GM23338 (cell line): ENCODE results near the gene SNAPC3. TPM values are rescaled to one million over a fixed set of nuclear protein-coding genes. Genes with fewer than 3 reads are reported as not detected.

Source experiments
- ATAC-seq: fragments of 200-7000 bp; cut with Tn5 transposase; 3 replicates; pipeline ENCODE4 v1.9.1; 2020
- DNase-seq: peaks from one replicate; pipeline ENCODE4 v3.0.0-alpha.2; 2015; ENCODE audit warnings: low spot score
- H2AFZ ChIP-seq: fragments of 200-600 bp; sonication (generic); 2 replicates; pipeline ENCODE4 v1.8.0; 2016; ENCODE audit warnings: antibody characterized with exemption, mild to moderate bottlenecking, moderate library complexity
- H3F3A ChIP-seq: fragments of 200-600 bp; sonication (generic); replicated peaks from 2 replicates; pipeline ENCODE4 v1.8.0; 2017; ENCODE audit warnings: antibody characterized with exemption, mixed run types, low read depth
- H3K27ac ChIP-seq: fragments of 200-600 bp; sonication (generic); 2 replicates; pipeline ENCODE4 v1.6.1; 2016; ENCODE audit warnings: low read depth
- H3K27me3 ChIP-seq: fragments of 200-600 bp; sonication (generic); 2 replicates; pipeline ENCODE4 v1.8.0; 2016; ENCODE audit warnings: mild to moderate bottlenecking, mixed run types, moderate library complexity; ENCODE audit not compliant: insufficient read depth
- H3K36me3 ChIP-seq: fragments of 200-600 bp; sonication (generic); 2 replicates; pipeline ENCODE4 v1.8.0; 2016; ENCODE audit warnings: mild to moderate bottlenecking; ENCODE audit not compliant: insufficient read depth
- H3K4me1 ChIP-seq: fragments of 200-600 bp; sonication (generic); 2 replicates; pipeline ENCODE4 v1.8.0; 2016; ENCODE audit warnings: mild to moderate bottlenecking, moderate library complexity; ENCODE audit not compliant: insufficient read depth
- H3K4me2 ChIP-seq: fragments of 200-600 bp; sonication (generic); 2 replicates; pipeline ENCODE4 v1.7.1; 2017; ENCODE audit warnings: mixed run types
- H3K4me3 ChIP-seq: fragments of 200-600 bp; sonication (generic); 2 replicates; pipeline ENCODE4 v1.6.1; 2016; ENCODE audit warnings: mixed run types
- H3K79me2 ChIP-seq: fragments of 200-600 bp; sonication (generic); replicated peaks from 2 replicates; pipeline ENCODE4 v1.8.0; 2017; ENCODE audit warnings: mild to moderate bottlenecking; ENCODE audit not compliant: insufficient read depth
- H3K9me2 ChIP-seq: fragments of 200-600 bp; sonication (generic); 2 replicates; pipeline ENCODE4 v1.8.0; 2017; ENCODE audit not compliant: insufficient read depth
- H4K20me1 ChIP-seq: fragments of 200-600 bp; sonication (generic); replicated peaks from 2 replicates; pipeline ENCODE4 v1.8.0; 2017; ENCODE audit warnings: mild to moderate bottlenecking; ENCODE audit not compliant: insufficient read depth
- H3K27ac Mint-ChIP-seq: 2 replicates; pipeline ENCODE4 v1.8.0; 2020; ENCODE audit warnings: inconsistent platforms, mild to moderate bottlenecking, moderate library complexity, mixed read lengths
- H3K27me3 Mint-ChIP-seq: 3 replicates; pipeline ENCODE4 v1.8.0; 2022; ENCODE audit warnings: low read depth, mild to moderate bottlenecking, moderate library complexity, mixed read lengths, inconsistent platforms; ENCODE audit not compliant: insufficient read depth, poor library complexity
- H3K36me3 Mint-ChIP-seq: 3 replicates; pipeline ENCODE4 v1.8.0; 2021; ENCODE audit warnings: low read depth, mild to moderate bottlenecking, inconsistent platforms, moderate library complexity, mixed read lengths
- H3K4me1 Mint-ChIP-seq: 3 replicates; pipeline ENCODE4 v1.8.0; 2020; ENCODE audit warnings: mild to moderate bottlenecking, inconsistent platforms, mixed read lengths
- H3K4me3 Mint-ChIP-seq: 3 replicates; pipeline ENCODE4 v1.8.0; 2021; ENCODE audit warnings: moderate library complexity, mild to moderate bottlenecking, inconsistent platforms, mixed read lengths
- H3K9me3 Mint-ChIP-seq: 3 replicates; pipeline ENCODE4 v1.8.0; 2020; ENCODE audit warnings: moderate library complexity, mild to moderate bottlenecking, inconsistent platforms, mixed read lengths
- CTCF ChIP-seq, 2 experiments: fragments of 200-600 bp in 1 of 2; sonication (generic) in 1 of 2; conservative IDR thresholded peaks; 2 replicates each; pipeline versions ENCODE4 v1.5.1 to v1.6.1; 2016 to 2017; ENCODE audit warnings: antibody characterized with exemption in 2 of 2, low read depth in 2 of 2, mild to moderate bottlenecking in 2 of 2, moderate library complexity in 1 of 2
- ETS1 ChIP-seq: IDR thresholded peaks from 2 replicates; pipeline ENCODE4 v1.6.1; 2016; ENCODE audit warnings: antibody characterized with exemption
- EZH2 ChIP-seq: fragments of 200-600 bp; sonication (generic); IDR thresholded peaks from one replicate; pipeline ENCODE4 v1.8.0; 2017; ENCODE audit warnings: antibody characterized with exemption, mild to moderate bottlenecking, low read depth; ENCODE audit not compliant: unreplicated experiment
- EZH2phosphoT487 ChIP-seq: fragments of 200-600 bp; sonication (generic); IDR thresholded peaks from one replicate; pipeline ENCODE4 v1.8.1; 2018; ENCODE audit warnings: antibody characterized with exemption; ENCODE audit not compliant: unreplicated experiment
- JUNB ChIP-seq: IDR thresholded peaks from one replicate; pipeline ENCODE4 v1.6.1; 2016; ENCODE audit warnings: antibody characterized with exemption; ENCODE audit not compliant: unreplicated experiment
- POLR2AphosphoS5 ChIP-seq: IDR thresholded peaks from 2 replicates; pipeline ENCODE4 v1.6.1; 2016; ENCODE audit warnings: antibody characterized with exemption, low read depth
- REST ChIP-seq: IDR thresholded peaks from one replicate; pipeline ENCODE4 v1.6.1; 2018; ENCODE audit warnings: antibody characterized with exemption; ENCODE audit not compliant: unreplicated experiment
- ZNF114 ChIP-seq: fragments of 250-450 bp; sonication (Bioruptor Pico); IDR thresholded peaks from 2 replicates; pipeline ENCODE4 v1.5.0; 2020; ENCODE audit warnings: mild to moderate bottlenecking, moderate library complexity
- ZNF331 ChIP-seq: fragments of 250-450 bp; sonication (Bioruptor Pico); IDR thresholded peaks from 2 replicates; pipeline ENCODE4 v1.5.0; 2020; ENCODE audit warnings: low read depth, mild to moderate bottlenecking, moderate library complexity
- ZNF462 ChIP-seq: fragments of 250-450 bp; sonication (Bioruptor Pico); IDR thresholded peaks from 2 replicates; pipeline ENCODE4 v1.5.0; 2020; ENCODE audit warnings: mild to moderate bottlenecking, moderate library complexity
- polyA plus RNA-seq: library from polyadenylated mRNA; unstranded; fragments of >200 nt; fragmentation: Nextera tagmentation; extraction: Ambion mirVana; gene quantifications from 2 replicates; pipeline ENCODE4 v1.2.1, GENCODE V29; 2016
- total RNA-seq: library from RNA; depleted of rRNA; stranded (reverse); fragments of >200 nt; shearing (Covaris generic); gene quantifications from 2 replicates; pipeline ENCODE4 v1.2.3, GENCODE V29; 2014

The SNAPC3 gene
- total and polyA plus RNA-seq, 2 experiments from 2014 or later, result 20.9 to 35.2 TPM

- TF ChIP-seq CTCF (conservative IDR thresholded peaks at IDR 0.05; ENCODE audit: low read depth in 2 of 2) (no peak), POLR2AphosphoS5 (no peak), REST (no peak), EZH2 (no peak), ETS1 (no peak)
These were observed 75.7 kb downstream of the SNAPC3 start (continued) for GRCh38 chr9:15498246-15498995.

- no peak overlapping the region for H3K4me3 ChIP-seq
- H2AFZ ChIP-seq, result no peak overlapping the region
- H3K9me2 ChIP-seq, result no peaks in the 10 kb centered on the region
- peaks cover 16% of the 10 kb centered on the region; the same call in 2 of the 3 replicates for H3K4me1 Mint-ChIP-seq
- peaks cover 100% of the 10 kb centered on the region for H3K79me2 ChIP-seq
- no peaks in the 10 kb centered on the region for H3K27me3 ChIP-seq
- H3K4me2 ChIP-seq, result no peak overlapping the region
- peaks cover 67% of the 10 kb centered on the region for H4K20me1 ChIP-seq
- DNase-seq (no peak), ATAC-seq (no peak)
- H3K36me3 ChIP-seq, result peaks cover 35% of the 10 kb centered on the region
- H3K27ac Mint-ChIP-seq, result no peak overlapping the region
- H3K27ac ChIP-seq, result peak overlapping the region; percentile 6; the same call in 1 of the 2 replicates
- no peaks in the 10 kb centered on the region for H3F3A ChIP-seq
- H3K4me1 ChIP-seq, result no peaks in the 10 kb centered on the region
- H3K4me3 Mint-ChIP-seq, result no peak overlapping the region
- peaks cover 6% of the 10 kb centered on the region; the same call in 1 of the 3 replicates for H3K9me3 Mint-ChIP-seq
- H3K27me3 Mint-ChIP-seq, result peaks cover 6% of the 10 kb centered on the region
- H3K36me3 Mint-ChIP-seq, result peaks cover 97% of the 10 kb centered on the region
- TF ChIP-seq JUNB, result no peak
- TF ChIP-seq ZNF331, result no peak
- TF ChIP-seq POLR2AphosphoS5, result no peak
- no peak for TF ChIP-seq ZNF114 (CRISPR knock-in tag)
- TF ChIP-seq ZNF462, result no peak
- no peak for TF ChIP-seq EZH2phosphoT487
- no peak for TF ChIP-seq ETS1
These were observed 76.5 kb downstream of the SNAPC3 start for GRCh38 chr9:15499139-15499538.
